Transverse colon (tissue), 4 donors: ENCODE results near the gene HMG20B. TPM values are rescaled to one million over a fixed set of nuclear protein-coding genes. Genes with fewer than 3 reads are reported as not detected.

ENCODE experiments used
- DNase-seq: peaks from one replicate; pipeline ENCODE4 v3.0.0-alpha.2; 2019
- H3K27ac ChIP-seq, 4 donors: fragments of 200-600 bp; sonication (generic); 2 replicates each; pipeline ENCODE4 v1.5.1; 2016 to 2018; ENCODE audit warnings: inconsistent platforms in 4 of 4
- H3K27me3 ChIP-seq: fragments of 200-600 bp; sonication (generic); 2 replicates; pipeline ENCODE4 v1.5.1; 2017; ENCODE audit warnings: inconsistent platforms
- H3K36me3 ChIP-seq, 4 donors: fragments of 200-600 bp; sonication (generic); 2 replicates each; pipeline ENCODE4 v1.5.1; 2017 to 2019; ENCODE audit warnings: inconsistent platforms in 4 of 4
- H3K4me1 ChIP-seq, 4 donors: fragments of 200-600 bp; sonication (generic); 2 replicates each; pipeline ENCODE4 v1.5.1; 2017 to 2020; ENCODE audit warnings: inconsistent platforms in 4 of 4
- H3K4me3 ChIP-seq, 4 donors: fragments of 200-600 bp; sonication (generic); 1 replicate in 1 of 4; 2 replicates in 3 of 4; pipeline versions ENCODE4 v1.5.1 to v1.6.1; 2017 to 2019; ENCODE audit warnings: inconsistent platforms in 4 of 4
- H3K9me3 ChIP-seq, 2 donors: fragments of 200-600 bp; sonication (generic); 2 replicates each; pipeline ENCODE4 v1.5.1; 2017 to 2019; ENCODE audit warnings: inconsistent platforms in 2 of 2
- CTCF ChIP-seq, 5 experiments: fragments of 200-600 bp in 3 of 5; fragments of 450-650 bp in 2 of 5; sonication (generic) in 3 of 5; IDR thresholded peaks; 1 replicate in 2 of 5; 2 replicates in 3 of 5; pipeline ENCODE4 v1.5.1; 2016 to 2017; ENCODE audit warnings: antibody characterized with exemption in 5 of 5, inconsistent platforms in 3 of 5, mild to moderate bottlenecking in 2 of 5, moderate library complexity in 1 of 5
- EP300 ChIP-seq: sonication (generic); formaldehyde crosslinking; IDR thresholded peaks from one replicate; pipeline ENCODE4 v1.6.1; 2017; ENCODE audit warnings: antibody characterized with exemption, low read depth
- POLR2A ChIP-seq: fragments of 450-650 bp; IDR thresholded peaks from one replicate; pipeline ENCODE4 v1.6.1; 2016; ENCODE audit warnings: antibody characterized with exemption, mild to moderate bottlenecking, moderate library complexity
- POLR2AphosphoS5 ChIP-seq, 3 donors: sonication (generic); formaldehyde crosslinking; IDR thresholded peaks; one replicate each; pipeline ENCODE4 v1.6.1; 2016; ENCODE audit warnings: antibody characterized with exemption in 3 of 3
- WGBS, 2 donors: methylation state at CpG; one replicate each; pipeline ENCODE4 v1.1.5; 2018; ENCODE audit warnings: low coverage in 1 of 2; 5-methylcytosine and 5-hydroxymethylcytosine counted together
- in situ Hi-C, 4 donors: fragments of 200-750 bp; cut with MboI; loops; one replicate each; pipeline versions ENCODE4 v1.15.0 to v1.15.1; 2017; ENCODE audit warnings: low sequenced_read_pairs in 3 of 4, low pct_ligation_motif_present in 1 of 4, low pct_unique_long_range_greater_than_20kb in 1 of 4
- intact Hi-C: fragments of 100-400 bp; cut with DNase I; formaldehyde crosslinking; loops from one replicate; pipeline ENCODE4 v1.15.1; 2023; ENCODE audit warnings: low total_unique reads
- total RNA-seq, 4 donors: library from RNA; depleted of rRNA; stranded (reverse); fragments of >200 nt; gene quantifications; one replicate each; pipeline ENCODE4 v1.1.0, GENCODE V29; 2016

HMG20B gene
- total RNA-seq, 4 donors from 2014 or later: 88.9 to 555 (median 130) TPM

DNA sequence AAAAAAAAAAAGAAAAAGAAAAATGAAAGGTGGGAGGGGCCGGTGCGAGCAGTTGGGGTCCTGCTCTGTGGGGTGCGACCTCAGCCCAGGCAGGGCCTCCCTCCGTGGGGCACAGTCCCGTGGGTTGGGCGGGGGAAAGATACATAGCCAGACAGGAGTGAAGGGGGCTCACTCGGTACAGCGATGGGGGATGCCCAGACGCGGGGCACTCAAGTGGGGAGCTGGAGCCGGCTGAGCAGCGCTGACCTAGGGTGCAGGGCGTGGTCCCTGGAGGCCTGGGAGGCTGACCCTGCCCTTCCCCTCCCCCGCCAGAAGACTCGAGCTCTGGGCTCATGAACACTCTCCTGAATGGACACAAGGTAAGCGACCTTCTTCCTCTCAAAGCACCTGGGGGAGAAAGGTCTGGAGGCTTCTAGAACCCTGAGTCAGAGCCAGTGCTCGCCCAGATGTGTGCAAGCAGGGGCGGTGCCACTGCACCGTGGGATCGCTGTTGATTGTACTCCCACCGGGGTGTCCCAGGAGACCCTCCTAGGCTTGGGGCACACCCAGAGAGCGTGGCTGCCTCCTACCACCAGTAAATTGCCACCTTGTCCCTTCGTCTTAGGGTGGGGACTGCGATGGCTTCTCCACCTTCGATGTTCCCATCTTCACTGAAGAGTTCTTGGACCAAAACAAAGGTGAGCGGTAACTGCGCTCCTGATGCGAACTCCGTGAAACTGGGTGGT, 3.4 kb downstream of the HMG20B start:
- no peak for DNase-seq
- 65 to 70% methylated on average over 4 to 29 of the region's 29 CpGs for WGBS, 2 donors
- peak overlapping the region; percentile 57 to 80 (median 70) for H3K27ac ChIP-seq
- TF ChIP-seq EP300: no peak
- no peak for TF ChIP-seq POLR2A
- no peak for TF ChIP-seq POLR2AphosphoS5 (IDR thresholded peaks at IDR 0.05)
- H3K27me3 ChIP-seq: no peaks in the 10 kb centered on the region
- no peaks in the 10 kb centered on the region for H3K36me3 ChIP-seq
- intact Hi-C loops: loop anchor here (1.0 kb wide), 1 partner anchor 34 kb away; no protein-coding TSS in a partner anchor
- in situ Hi-C loops: no loop called here
- peaks cover 14 to 63% (median 52%) of the 10 kb centered on the region in 4 donors for H3K4me1 ChIP-seq
- no peaks in the 10 kb centered on the region for H3K9me3 ChIP-seq
- peak overlapping the region in 3 of 4 donors; percentile 17 to 36 (median 30) for H3K4me3 ChIP-seq

DNA sequence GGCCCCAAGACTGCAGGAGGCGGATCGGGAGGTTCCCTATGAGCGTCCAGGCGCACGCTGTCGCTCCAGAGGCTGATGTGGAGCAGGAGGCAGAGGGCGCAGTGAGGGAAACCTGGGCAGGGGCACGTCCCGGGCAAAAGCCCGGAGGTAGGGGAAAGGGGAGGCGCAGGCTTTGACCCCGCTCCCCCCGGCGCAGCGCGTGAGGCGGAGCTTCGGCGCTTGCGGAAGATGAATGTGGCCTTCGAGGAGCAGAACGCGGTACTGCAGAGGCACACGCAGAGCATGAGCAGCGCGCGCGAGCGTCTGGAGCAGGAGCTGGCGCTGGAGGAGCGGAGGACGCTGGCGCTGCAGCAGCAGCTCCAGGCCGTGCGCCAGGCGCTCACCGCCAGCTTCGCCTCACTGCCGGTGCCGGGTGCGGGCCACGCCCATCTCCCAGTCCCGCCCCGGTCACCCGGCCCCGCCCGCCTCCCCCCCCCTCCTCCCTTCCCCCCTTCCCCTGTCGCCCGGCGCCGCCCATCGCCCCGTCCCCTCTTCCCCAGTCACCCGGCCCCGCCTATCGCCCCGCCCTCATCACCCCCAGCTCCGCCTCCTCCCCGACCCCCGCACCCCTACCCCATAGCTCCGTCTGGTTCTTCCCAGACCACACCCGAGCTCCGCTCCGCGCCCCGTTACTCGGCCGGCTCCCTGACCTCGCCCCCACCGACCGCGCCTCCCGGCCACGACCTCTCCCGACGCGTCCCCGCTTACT, 4.1 kb downstream of the HMG20B start:
- TF ChIP-seq POLR2A (no peak), EP300 (no peak), POLR2AphosphoS5 (IDR thresholded peaks at IDR 0.05) (no peak), CTCF (IDR thresholded peaks at IDR 0.05) (no peak)
- intact Hi-C loops: loop anchor here (1.0 kb wide), 1 partner anchor 33 kb away; no protein-coding TSS in a partner anchor
- H3K27ac ChIP-seq: peak overlapping the region; percentile 57 to 80 (median 70)

DNA sequence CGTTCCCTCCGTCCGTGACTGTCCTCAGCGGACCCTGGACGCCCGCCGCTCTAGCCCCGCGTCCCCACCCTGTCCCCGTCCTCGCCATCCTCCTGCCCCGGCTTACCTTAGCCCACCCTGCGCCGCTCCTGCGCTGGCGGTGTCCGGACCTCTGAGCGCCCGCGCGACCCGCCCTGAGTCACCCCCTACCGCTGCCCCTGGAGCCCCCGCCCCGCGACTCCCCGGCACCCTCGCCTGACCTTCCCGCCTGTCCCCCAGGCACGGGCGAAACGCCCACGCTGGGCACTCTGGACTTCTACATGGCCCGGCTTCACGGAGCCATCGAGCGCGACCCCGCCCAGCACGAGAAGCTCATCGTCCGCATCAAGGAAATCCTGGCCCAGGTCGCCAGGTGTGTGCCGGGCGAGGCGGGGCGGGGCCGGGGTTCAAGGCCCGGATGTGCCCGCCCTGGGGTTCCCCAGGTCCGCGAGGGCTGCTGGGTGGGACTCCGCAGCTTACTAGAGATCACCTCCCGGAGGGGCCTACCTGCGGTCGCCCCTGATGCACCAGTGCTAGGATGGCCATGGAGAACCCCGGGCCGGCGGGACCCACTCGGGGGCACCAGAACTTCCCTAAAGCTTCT, 5.1 kb downstream of the HMG20B start:
- TF ChIP-seq CTCF (IDR thresholded peaks at IDR 0.05): no peak
- peak; percentile 28 for TF ChIP-seq POLR2A
- TF ChIP-seq EP300: no peak
- peak in 2 of 3 donors; percentile 40 to 52 for TF ChIP-seq POLR2AphosphoS5 (IDR thresholded peaks at IDR 0.05)
- H3K27me3 ChIP-seq: no peaks in the 10 kb centered on the region
- peak overlapping the region; percentile 57 to 80 (median 70) for H3K27ac ChIP-seq
- H3K4me3 ChIP-seq: peak overlapping the region in 1 of 4 donors; percentile 30
- 65% methylated on average over 53 of the region's 60 CpGs; no CpG with 5 or more reads in 1 of the 2 donors for WGBS, 2 donors
- no peaks in the 10 kb centered on the region for H3K36me3 ChIP-seq
- in situ Hi-C loops: no loop called here
- intact Hi-C loops: no loop called here
- no peaks in the 10 kb centered on the region for H3K9me3 ChIP-seq
- DNase-seq: peak; percentile 73
- peaks cover 9 to 52% (median 41%) of the 10 kb centered on the region in 4 donors for H3K4me1 ChIP-seq

More for the DNA sequence above, 4.1 kb downstream of the HMG20B start:
- WGBS, 2 donors: 42% methylated on average over 60 of the region's 78 CpGs; no CpG with 5 or more reads in 1 of the 2 donors
- H3K9me3 ChIP-seq: no peaks in the 10 kb centered on the region
- H3K36me3 ChIP-seq: no peaks in the 10 kb centered on the region
- peaks cover 13 to 56% (median 46%) of the 10 kb centered on the region in 4 donors for H3K4me1 ChIP-seq
- H3K4me3 ChIP-seq: peak overlapping the region in 3 of 4 donors; percentile 17 to 36 (median 30)
- H3K27me3 ChIP-seq: no peaks in the 10 kb centered on the region
- peak; percentile 64 for DNase-seq
- in situ Hi-C loops: no loop called here

DNA sequence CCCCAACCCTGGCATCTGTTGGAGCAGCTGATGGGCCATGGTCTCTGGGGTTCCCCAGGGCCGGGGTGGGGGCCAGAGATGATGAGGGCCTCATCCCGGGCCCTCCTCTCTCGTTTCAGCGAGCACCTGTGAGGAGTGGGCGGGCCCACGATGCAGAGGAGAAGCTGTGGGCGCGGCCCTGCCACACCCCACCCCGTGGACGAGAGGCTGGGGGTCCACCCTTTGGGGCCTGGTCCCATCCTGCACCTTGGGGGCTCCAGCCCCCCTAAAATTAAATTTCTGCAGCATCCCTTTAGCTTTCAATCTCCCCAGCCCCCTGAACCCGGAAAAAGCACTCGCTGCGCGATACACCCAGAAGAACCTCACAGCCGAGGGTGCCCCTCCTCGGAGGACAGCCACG, 5.6 kb downstream of the HMG20B start:
- no peaks in the 10 kb centered on the region for H3K27me3 ChIP-seq
- in situ Hi-C loops (no loop called here), intact Hi-C loops (no loop called here)
- no peaks in the 10 kb centered on the region for H3K9me3 ChIP-seq
- no peaks in the 10 kb centered on the region for H3K36me3 ChIP-seq
- DNase-seq: no peak
- peak overlapping the region; percentile 57 to 80 (median 70) for H3K27ac ChIP-seq
- TF ChIP-seq EP300 (no peak), CTCF (IDR thresholded peaks at IDR 0.05) (no peak), POLR2AphosphoS5 (IDR thresholded peaks at IDR 0.05) (no peak), POLR2A (no peak)
- peaks cover 9 to 51% (median 38%) of the 10 kb centered on the region in 4 donors for H3K4me1 ChIP-seq
- 46 to 65% methylated on average over 7 to 17 of the region's 17 CpGs for WGBS, 2 donors
- no peak overlapping the region for H3K4me3 ChIP-seq
